WTC11 (cell line): ENCODE measurements around the gene NAALADL2. TPM values are rescaled to one million over a fixed set of nuclear protein-coding genes. Genes with fewer than 3 reads are reported as not detected.

Experiments used
- ATAC-seq: fragments of 200-7000 bp; cut with Tn5 transposase; 2 replicates; pipeline ENCODE4 v1.10.0; 2021; ENCODE audit warnings: mild to moderate bottlenecking, moderate library complexity
- CTCF ChIA-PET: fragments of 300-600 bp; sonication (Branson Sonifier 250); formaldehyde crosslinking; loops from one replicate; lab custom pipeline; 2021; ENCODE audit warnings: antibody characterized with exemption; lab: Charles Lee
- POLR2A ChIA-PET: fragments of 350-600 bp; sonication (Branson Sonifier 250); formaldehyde crosslinking; loops from one replicate; lab custom pipeline; 2021; ENCODE audit warnings: antibody characterized with exemption; lab: Charles Lee
- DNase-seq: peaks from one replicate; pipeline ENCODE4 v3.0.0; 2021; ENCODE audit warnings: low spot score
- H3K27ac Mint-ChIP-seq: 2 replicates; pipeline ENCODE4 v1.8.0; 2021; ENCODE audit warnings: mixed read lengths
- H3K27me3 Mint-ChIP-seq: 2 replicates; pipeline ENCODE4 v1.8.0; 2021; ENCODE audit warnings: low read depth, mild to moderate bottlenecking, moderate library complexity, mixed read lengths
- H3K36me3 Mint-ChIP-seq: 2 replicates; pipeline ENCODE4 v1.8.0; 2021; ENCODE audit warnings: mixed read lengths
- H3K4me1 Mint-ChIP-seq: 2 replicates; pipeline ENCODE4 v1.8.0; 2022; ENCODE audit warnings: mixed read lengths
- H3K4me3 Mint-ChIP-seq: 2 replicates; pipeline ENCODE4 v1.8.0; 2021; ENCODE audit warnings: mild to moderate bottlenecking, moderate library complexity, mixed read lengths
- H3K9me3 Mint-ChIP-seq: 2 replicates; pipeline ENCODE4 v1.8.0; 2021; ENCODE audit warnings: mixed read lengths
- CBFB ChIP-seq: sonication (generic); formaldehyde crosslinking; IDR thresholded peaks from 2 replicates; pipeline ENCODE4 v1.8.1; 2022; ENCODE audit warnings: mild to moderate bottlenecking, low read depth, missing genetic modification reagents
- ESRRA ChIP-seq: sonication (generic); formaldehyde crosslinking; IDR thresholded peaks from 2 replicates; pipeline ENCODE4 v1.8.1; 2022; ENCODE audit warnings: mild to moderate bottlenecking, missing genetic modification reagents, borderline replicate concordance
- GABPB1 ChIP-seq: sonication (generic); formaldehyde crosslinking; IDR thresholded peaks from 2 replicates; pipeline ENCODE4 v1.8.1; 2023; ENCODE audit warnings: mild to moderate bottlenecking, missing genetic modification reagents
- JUN ChIP-seq: sonication (generic); formaldehyde crosslinking; IDR thresholded peaks from 2 replicates; pipeline ENCODE4 v1.8.0; 2023; ENCODE audit warnings: mild to moderate bottlenecking, missing genetic modification reagents
- NFE2L1 ChIP-seq: sonication (generic); formaldehyde crosslinking; IDR thresholded peaks from 2 replicates; pipeline ENCODE4 v1.8.1; 2023; ENCODE audit warnings: missing genetic modification reagents
- NR1H2 ChIP-seq: sonication (generic); formaldehyde crosslinking; IDR thresholded peaks from 2 replicates; pipeline ENCODE4 v1.9.0; 2021; ENCODE audit warnings: mild to moderate bottlenecking, moderate library complexity, missing genetic modification reagents
- NR2C2 ChIP-seq: sonication (generic); formaldehyde crosslinking; IDR thresholded peaks from 2 replicates; pipeline ENCODE4 v1.8.0; 2022; ENCODE audit warnings: mild to moderate bottlenecking, missing genetic modification reagents
- NR3C1 ChIP-seq: sonication (generic); formaldehyde crosslinking; conservative IDR thresholded peaks from 2 replicates; pipeline ENCODE4 v1.8.1; 2023; ENCODE audit warnings: low read depth, mild to moderate bottlenecking, missing genetic modification reagents
- RORB ChIP-seq: fragments of 250-450 bp; sonication (Bioruptor Pico); IDR thresholded peaks from 2 replicates; pipeline ENCODE4 v1.9.0; 2021; ENCODE audit warnings: mild to moderate bottlenecking
- SMAD4 ChIP-seq: sonication (generic); formaldehyde crosslinking; IDR thresholded peaks from 2 replicates; pipeline ENCODE4 v1.8.0; 2022; ENCODE audit warnings: mild to moderate bottlenecking, missing genetic modification reagents
- SOX15 ChIP-seq: fragments of 250-450 bp; sonication (Bioruptor Pico); IDR thresholded peaks from 2 replicates; pipeline ENCODE4 v1.9.0; 2021; ENCODE audit warnings: mild to moderate bottlenecking
- ZNF138 ChIP-seq: sonication (generic); formaldehyde crosslinking; conservative IDR thresholded peaks from 2 replicates; pipeline ENCODE4 v1.8.1; 2022; ENCODE audit warnings: mild to moderate bottlenecking, moderate library complexity, missing genetic modification reagents
- ZNF219 ChIP-seq: sonication (generic); formaldehyde crosslinking; IDR thresholded peaks from 2 replicates; pipeline ENCODE4 v1.8.0; 2023; ENCODE audit warnings: missing genetic modification reagents, mild to moderate bottlenecking, borderline replicate concordance
- ZNF232 ChIP-seq: sonication (generic); formaldehyde crosslinking; IDR thresholded peaks from 2 replicates; pipeline ENCODE4 v1.8.0; 2022; ENCODE audit warnings: mild to moderate bottlenecking, missing genetic modification reagents
- ZNF317 ChIP-seq: sonication (generic); formaldehyde crosslinking; IDR thresholded peaks from 2 replicates; pipeline ENCODE4 v1.8.1; 2023; ENCODE audit warnings: low read depth, mild to moderate bottlenecking, moderate library complexity, missing genetic modification reagents, borderline replicate concordance
- total RNA-seq: library from RNA; stranded (reverse); gene quantifications from 3 replicates; pipeline ENCODE4 v1.2.3, GENCODE V29; 2021
- TF ChIP-seq, protein P1 (sequence below): fragments of 250-450 bp; sonication (Bioruptor Pico); IDR thresholded peaks from 2 replicates; pipeline ENCODE4 v1.9.0; 2021; ENCODE audit warnings: mild to moderate bottlenecking
- TF ChIP-seq, protein P2 (sequence below): sonication (generic); formaldehyde crosslinking; IDR thresholded peaks from 2 replicates; pipeline ENCODE4 v1.8.0; 2022; ENCODE audit warnings: mild to moderate bottlenecking, missing genetic modification reagents
- TF ChIP-seq, protein P3 (sequence below): fragments of 250-450 bp; sonication (Bioruptor Pico); IDR thresholded peaks from 2 replicates; pipeline ENCODE4 v2.1.2; 2022; ENCODE audit warnings: mild to moderate bottlenecking, moderate library complexity
- TF ChIP-seq, protein P4 (sequence below): sonication (generic); formaldehyde crosslinking; IDR thresholded peaks from 2 replicates; pipeline ENCODE4 v1.8.1; 2023; ENCODE audit warnings: mild to moderate bottlenecking, missing genetic modification reagents
- TF ChIP-seq, protein P5 (sequence below): sonication (generic); formaldehyde crosslinking; IDR thresholded peaks from 2 replicates; pipeline ENCODE4 v1.8.1; 2022; ENCODE audit warnings: mild to moderate bottlenecking, moderate library complexity, missing genetic modification reagents
- TF ChIP-seq, protein P6 (sequence below): sonication (generic); formaldehyde crosslinking; IDR thresholded peaks from 2 replicates; pipeline ENCODE4 v1.8.1; 2023; ENCODE audit warnings: mild to moderate bottlenecking, moderate library complexity, missing genetic modification reagents
- TF ChIP-seq, protein P7 (sequence below): sonication (generic); formaldehyde crosslinking; IDR thresholded peaks from 2 replicates; pipeline ENCODE4 v1.8.1; 2022; ENCODE audit warnings: mild to moderate bottlenecking, missing genetic modification reagents, moderate library complexity, borderline replicate concordance

NAALADL2 gene
- total RNA-seq, 1 experiment from 2014 or later: 1.2 TPM

DNA sequence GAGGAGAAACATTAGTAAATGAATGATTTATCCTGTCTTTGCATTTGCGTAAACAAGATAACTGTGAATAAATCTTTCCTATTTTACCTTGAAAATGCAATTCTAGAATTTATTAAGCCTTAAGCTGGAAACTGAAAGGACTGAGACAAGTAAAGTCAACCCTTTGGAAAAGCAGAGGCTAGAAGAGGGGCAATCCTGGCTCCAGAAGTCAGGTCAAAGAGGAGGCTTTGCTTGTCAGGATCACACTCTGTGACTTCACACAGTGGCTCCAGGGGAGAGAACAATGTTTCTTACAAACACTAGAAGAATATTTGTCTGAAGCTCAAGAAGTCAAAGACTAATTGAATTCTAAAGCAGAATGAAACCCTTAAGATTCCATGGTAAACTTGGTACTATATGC is 530.4 kb downstream of the NAALADL2 start:
- Mint-ChIP-seq H3K9me3 (0 out of 2 replicates have a peak, but pooled peaks cover 3% of the 10 kb centered on the region), H3K4me3 (no peak overlapping the region), H3K4me1 (peaks cover 11% of the 10 kb centered on the region), H3K36me3 (no peaks in the 10 kb centered on the region), H3K27me3 (no peaks in the 10 kb centered on the region), H3K27ac (peak overlapping the region; percentile 57)
- CTCF ChIA-PET: no interaction called here
- no peak for TF ChIP-seq ZNF138
- TF ChIP-seq, protein P1, sequence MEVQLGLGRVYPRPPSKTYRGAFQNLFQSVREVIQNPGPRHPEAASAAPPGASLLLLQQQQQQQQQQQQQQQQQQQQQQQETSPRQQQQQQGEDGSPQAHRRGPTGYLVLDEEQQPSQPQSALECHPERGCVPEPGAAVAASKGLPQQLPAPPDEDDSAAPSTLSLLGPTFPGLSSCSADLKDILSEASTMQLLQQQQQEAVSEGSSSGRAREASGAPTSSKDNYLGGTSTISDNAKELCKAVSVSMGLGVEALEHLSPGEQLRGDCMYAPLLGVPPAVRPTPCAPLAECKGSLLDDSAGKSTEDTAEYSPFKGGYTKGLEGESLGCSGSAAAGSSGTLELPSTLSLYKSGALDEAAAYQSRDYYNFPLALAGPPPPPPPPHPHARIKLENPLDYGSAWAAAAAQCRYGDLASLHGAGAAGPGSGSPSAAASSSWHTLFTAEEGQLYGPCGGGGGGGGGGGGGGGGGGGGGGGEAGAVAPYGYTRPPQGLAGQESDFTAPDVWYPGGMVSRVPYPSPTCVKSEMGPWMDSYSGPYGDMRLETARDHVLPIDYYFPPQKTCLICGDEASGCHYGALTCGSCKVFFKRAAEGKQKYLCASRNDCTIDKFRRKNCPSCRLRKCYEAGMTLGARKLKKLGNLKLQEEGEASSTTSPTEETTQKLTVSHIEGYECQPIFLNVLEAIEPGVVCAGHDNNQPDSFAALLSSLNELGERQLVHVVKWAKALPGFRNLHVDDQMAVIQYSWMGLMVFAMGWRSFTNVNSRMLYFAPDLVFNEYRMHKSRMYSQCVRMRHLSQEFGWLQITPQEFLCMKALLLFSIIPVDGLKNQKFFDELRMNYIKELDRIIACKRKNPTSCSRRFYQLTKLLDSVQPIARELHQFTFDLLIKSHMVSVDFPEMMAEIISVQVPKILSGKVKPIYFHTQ (CRISPR knock-in tag): no peak
- TF ChIP-seq NR2C2 (CRISPR knock-in tag): no peak
- TF ChIP-seq, protein P2, sequence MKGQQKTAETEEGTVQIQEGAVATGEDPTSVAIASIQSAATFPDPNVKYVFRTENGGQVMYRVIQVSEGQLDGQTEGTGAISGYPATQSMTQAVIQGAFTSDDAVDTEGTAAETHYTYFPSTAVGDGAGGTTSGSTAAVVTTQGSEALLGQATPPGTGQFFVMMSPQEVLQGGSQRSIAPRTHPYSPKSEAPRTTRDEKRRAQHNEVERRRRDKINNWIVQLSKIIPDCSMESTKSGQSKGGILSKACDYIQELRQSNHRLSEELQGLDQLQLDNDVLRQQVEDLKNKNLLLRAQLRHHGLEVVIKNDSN (CRISPR knock-in tag): no peak
- no peak for TF ChIP-seq NR3C1 (CRISPR knock-in tag)
- TF ChIP-seq, protein P3, sequence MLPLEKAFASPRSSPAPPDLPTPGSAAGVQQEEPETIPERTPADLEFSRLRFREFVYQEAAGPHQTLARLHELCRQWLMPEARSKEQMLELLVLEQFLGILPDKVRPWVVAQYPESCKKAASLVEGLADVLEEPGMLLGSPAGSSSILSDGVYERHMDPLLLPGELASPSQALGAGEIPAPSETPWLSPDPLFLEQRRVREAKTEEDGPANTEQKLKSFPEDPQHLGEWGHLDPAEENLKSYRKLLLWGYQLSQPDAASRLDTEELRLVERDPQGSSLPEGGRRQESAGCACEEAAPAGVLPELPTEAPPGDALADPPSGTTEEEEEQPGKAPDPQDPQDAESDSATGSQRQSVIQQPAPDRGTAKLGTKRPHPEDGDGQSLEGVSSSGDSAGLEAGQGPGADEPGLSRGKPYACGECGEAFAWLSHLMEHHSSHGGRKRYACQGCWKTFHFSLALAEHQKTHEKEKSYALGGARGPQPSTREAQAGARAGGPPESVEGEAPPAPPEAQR (CRISPR knock-in tag): no peak
- TF ChIP-seq, protein P4, sequence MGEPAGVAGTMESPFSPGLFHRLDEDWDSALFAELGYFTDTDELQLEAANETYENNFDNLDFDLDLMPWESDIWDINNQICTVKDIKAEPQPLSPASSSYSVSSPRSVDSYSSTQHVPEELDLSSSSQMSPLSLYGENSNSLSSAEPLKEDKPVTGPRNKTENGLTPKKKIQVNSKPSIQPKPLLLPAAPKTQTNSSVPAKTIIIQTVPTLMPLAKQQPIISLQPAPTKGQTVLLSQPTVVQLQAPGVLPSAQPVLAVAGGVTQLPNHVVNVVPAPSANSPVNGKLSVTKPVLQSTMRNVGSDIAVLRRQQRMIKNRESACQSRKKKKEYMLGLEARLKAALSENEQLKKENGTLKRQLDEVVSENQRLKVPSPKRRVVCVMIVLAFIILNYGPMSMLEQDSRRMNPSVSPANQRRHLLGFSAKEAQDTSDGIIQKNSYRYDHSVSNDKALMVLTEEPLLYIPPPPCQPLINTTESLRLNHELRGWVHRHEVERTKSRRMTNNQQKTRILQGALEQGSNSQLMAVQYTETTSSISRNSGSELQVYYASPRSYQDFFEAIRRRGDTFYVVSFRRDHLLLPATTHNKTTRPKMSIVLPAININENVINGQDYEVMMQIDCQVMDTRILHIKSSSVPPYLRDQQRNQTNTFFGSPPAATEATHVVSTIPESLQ: no peak
- TF ChIP-seq ZNF219 (CRISPR knock-in tag): no peak
- no peak for TF ChIP-seq SMAD4 (CRISPR knock-in tag)
- no peak for TF ChIP-seq SOX15 (CRISPR knock-in tag)
- TF ChIP-seq RORB (CRISPR knock-in tag): no peak
- no peak for TF ChIP-seq GABPB1
- no peak for TF ChIP-seq CBFB (CRISPR knock-in tag)
- no peak for TF ChIP-seq ESRRA (CRISPR knock-in tag)
- no peak for TF ChIP-seq NFE2L1 (CRISPR knock-in tag)
- POLR2A ChIA-PET: no interaction called here
- peak; percentile 48; the same call in 1 of the 2 replicates for ATAC-seq
- no peak for DNase-seq

DNA sequence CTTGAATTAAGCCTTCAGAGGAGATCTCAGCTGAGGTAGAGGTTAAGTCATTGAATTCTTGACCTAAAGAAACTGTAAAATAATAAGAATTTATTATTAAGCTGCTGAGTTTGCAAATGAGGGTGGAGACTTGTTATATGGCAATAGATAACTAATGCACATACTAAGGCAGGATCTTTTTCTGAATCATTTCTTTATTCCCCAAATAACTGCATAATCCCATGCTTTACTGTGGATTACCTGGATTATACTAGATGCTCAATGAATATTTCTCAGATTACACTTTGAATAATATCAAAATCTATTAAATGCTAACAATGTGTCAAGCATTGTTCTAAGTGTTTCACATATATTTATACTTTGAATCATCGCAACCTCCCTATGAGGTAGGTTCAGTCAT is 532.5 kb downstream of the NAALADL2 start:
- Mint-ChIP-seq H3K27me3 (no peaks in the 10 kb centered on the region), H3K27ac (no peak overlapping the region), H3K4me3 (no peak overlapping the region), H3K36me3 (peaks cover 6% of the 10 kb centered on the region; the same call in 1 of the 2 replicates), H3K4me1 (peaks cover 18% of the 10 kb centered on the region), H3K9me3 (peaks cover 6% of the 10 kb centered on the region)
- DNase-seq (no peak), ATAC-seq (no peak)
- CTCF ChIA-PET: no interaction called here
- POLR2A ChIA-PET: no interaction called here
- TF ChIP-seq, protein P1 (CRISPR knock-in tag): no peak
- TF ChIP-seq ZNF232 (no peak), NFE2L1 (CRISPR knock-in tag) (no peak), JUN (CRISPR knock-in tag) (no peak), NR1H2 (no peak), SMAD4 (CRISPR knock-in tag) (no peak), ZNF317 (CRISPR knock-in tag) (no peak)
- TF ChIP-seq, protein P5, sequence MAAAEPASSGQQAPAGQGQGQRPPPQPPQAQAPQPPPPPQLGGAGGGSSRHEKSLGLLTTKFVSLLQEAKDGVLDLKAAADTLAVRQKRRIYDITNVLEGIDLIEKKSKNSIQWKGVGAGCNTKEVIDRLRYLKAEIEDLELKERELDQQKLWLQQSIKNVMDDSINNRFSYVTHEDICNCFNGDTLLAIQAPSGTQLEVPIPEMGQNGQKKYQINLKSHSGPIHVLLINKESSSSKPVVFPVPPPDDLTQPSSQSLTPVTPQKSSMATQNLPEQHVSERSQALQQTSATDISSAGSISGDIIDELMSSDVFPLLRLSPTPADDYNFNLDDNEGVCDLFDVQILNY: no peak
- TF ChIP-seq, protein P6, sequence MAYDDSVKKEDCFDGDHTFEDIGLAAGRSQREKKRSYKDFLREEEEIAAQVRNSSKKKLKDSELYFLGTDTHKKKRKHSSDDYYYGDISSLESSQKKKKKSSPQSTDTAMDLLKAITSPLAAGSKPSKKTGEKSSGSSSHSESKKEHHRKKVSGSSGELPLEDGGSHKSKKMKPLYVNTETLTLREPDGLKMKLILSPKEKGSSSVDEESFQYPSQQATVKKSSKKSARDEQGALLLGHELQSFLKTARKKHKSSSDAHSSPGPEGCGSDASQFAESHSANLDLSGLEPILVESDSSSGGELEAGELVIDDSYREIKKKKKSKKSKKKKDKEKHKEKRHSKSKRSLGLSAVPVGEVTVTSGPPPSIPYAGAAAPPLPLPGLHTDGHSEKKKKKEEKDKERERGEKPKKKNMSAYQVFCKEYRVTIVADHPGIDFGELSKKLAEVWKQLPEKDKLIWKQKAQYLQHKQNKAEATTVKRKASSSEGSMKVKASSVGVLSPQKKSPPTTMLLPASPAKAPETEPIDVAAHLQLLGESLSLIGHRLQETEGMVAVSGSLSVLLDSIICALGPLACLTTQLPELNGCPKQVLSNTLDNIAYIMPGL (CRISPR knock-in tag): no peak
- TF ChIP-seq, protein P7, sequence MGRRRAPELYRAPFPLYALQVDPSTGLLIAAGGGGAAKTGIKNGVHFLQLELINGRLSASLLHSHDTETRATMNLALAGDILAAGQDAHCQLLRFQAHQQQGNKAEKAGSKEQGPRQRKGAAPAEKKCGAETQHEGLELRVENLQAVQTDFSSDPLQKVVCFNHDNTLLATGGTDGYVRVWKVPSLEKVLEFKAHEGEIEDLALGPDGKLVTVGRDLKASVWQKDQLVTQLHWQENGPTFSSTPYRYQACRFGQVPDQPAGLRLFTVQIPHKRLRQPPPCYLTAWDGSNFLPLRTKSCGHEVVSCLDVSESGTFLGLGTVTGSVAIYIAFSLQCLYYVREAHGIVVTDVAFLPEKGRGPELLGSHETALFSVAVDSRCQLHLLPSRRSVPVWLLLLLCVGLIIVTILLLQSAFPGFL (CRISPR knock-in tag): no peak
